PC-3 (cell line): ENCODE results near the gene LRRTM3. TPM values are rescaled to one million over a fixed set of nuclear protein-coding genes. Genes with fewer than 3 reads are reported as not detected.

Source experiments
- ATAC-seq: fragments of 200-7000 bp; cut with Tn5 transposase; 2 replicates; pipeline ENCODE4 v1.9.1; 2020; ENCODE audit warnings: mild to moderate bottlenecking, moderate library complexity
- BruUV-seq: library from RNA; stranded (reverse); fragments of 400-500 nt; replicated peaks from 2 replicates; lab custom pipeline; 2021; lab: Mats Ljungman, UMichigan
- CTCF ChIA-PET: fragments of 300-600 bp; sonication (Branson Sonifier 250); formaldehyde crosslinking; loops from one replicate; lab custom pipeline; 2022; ENCODE audit warnings: antibody characterized with exemption; lab: Charles Lee
- POLR2A ChIA-PET: fragments of 300-600 bp; sonication (Branson Sonifier 250); formaldehyde crosslinking; loops from one replicate; lab custom pipeline; 2022; ENCODE audit warnings: antibody characterized with exemption; ENCODE audit not compliant: unreplicated experiment; lab: Charles Lee
- DNase-seq: peaks from one replicate; pipeline ENCODE4 v3.0.0-alpha.2; 2015
- H2AFZ ChIP-seq: fragments of 300-600 bp; sonication (generic); 2 replicates; pipeline ENCODE4 v1.6.0; 2016; ENCODE audit warnings: antibody characterized with exemption, low read length
- H3F3A ChIP-seq: fragments of 300-600 bp; sonication (generic); one replicate; pipeline ENCODE4 v1.6.0; 2017; ENCODE audit warnings: antibody characterized with exemption, low read length, control low read depth, mild to moderate bottlenecking; ENCODE audit not compliant: unreplicated experiment
- H3K27ac ChIP-seq: fragments of 300-600 bp; sonication (generic); 2 replicates; pipeline ENCODE4 v1.5.1; 2016; ENCODE audit warnings: mild to moderate bottlenecking, low read length
- H3K27me3 ChIP-seq: fragments of 300-600 bp; sonication (generic); 2 replicates; pipeline ENCODE4 v1.6.1; 2016; ENCODE audit warnings: low read length, mixed read lengths
- H3K36me3 ChIP-seq: fragments of 300-600 bp; sonication (generic); 2 replicates; pipeline ENCODE4 v1.6.1; 2016; ENCODE audit warnings: low read depth, mixed run types, low read length, mixed read lengths
- H3K4me1 ChIP-seq: fragments of 300-600 bp; sonication (generic); 2 replicates; pipeline ENCODE4 v1.5.1; 2016; ENCODE audit warnings: low read length; ENCODE audit not compliant: insufficient read depth
- H3K4me2 ChIP-seq: fragments of 300-600 bp; sonication (generic); 2 replicates; pipeline ENCODE4 v1.6.0; 2016; ENCODE audit warnings: low read length
- H3K4me3 ChIP-seq: fragments of 300-600 bp; sonication (generic); 2 replicates; pipeline ENCODE4 v1.5.1; 2016; ENCODE audit warnings: mild to moderate bottlenecking, low read length, mixed read lengths
- H3K79me2 ChIP-seq: fragments of 300-600 bp; sonication (generic); 2 replicates; pipeline ENCODE4 v1.6.1; 2017; ENCODE audit warnings: low read length, mixed read lengths
- H3K9ac ChIP-seq: fragments of 300-600 bp; sonication (generic); 2 replicates; pipeline ENCODE4 v1.6.0; 2016; ENCODE audit warnings: mild to moderate bottlenecking, low read length
- H3K9me2 ChIP-seq: fragments of 300-600 bp; sonication (generic); replicated peaks from 2 replicates; pipeline ENCODE4 v1.6.1; 2016; ENCODE audit warnings: mixed run types, low read length, mixed read lengths
- H3K9me3 ChIP-seq: fragments of 300-600 bp; sonication (generic); 2 replicates; pipeline ENCODE4 v1.6.1; 2016; ENCODE audit warnings: low read length, mixed read lengths
- H4K20me1 ChIP-seq: fragments of 300-600 bp; sonication (generic); 2 replicates; pipeline ENCODE4 v1.6.1; 2016; ENCODE audit warnings: low read length, mixed read lengths
- EZH2 ChIP-seq: fragments of 300-600 bp; sonication (generic); IDR thresholded peaks from one replicate; pipeline ENCODE4 v1.6.1; 2017; ENCODE audit warnings: antibody characterized with exemption, mild to moderate bottlenecking, low read length; ENCODE audit not compliant: unreplicated experiment
- EZH2phosphoT487 ChIP-seq: fragments of 300-600 bp; sonication (generic); IDR thresholded peaks from 2 replicates; pipeline ENCODE4 v1.6.1; 2018; ENCODE audit warnings: mild to moderate bottlenecking, antibody characterized with exemption, low read length, borderline replicate concordance
- intact Hi-C: fragments of 100-400 bp; cut with micrococcal nuclease; formaldehyde crosslinking; loops from 2 replicates; pipeline ENCODE4 v1.9.0; 2023
- total RNA-seq: library from RNA; depleted of rRNA; stranded (reverse); fragments of >200 nt; gene quantifications from 2 replicates; pipeline ENCODE4 v1.2.3, GENCODE V29; 2014
- TF ChIP-seq, protein P1 (sequence below): fragments of 300-600 bp; sonication (generic); conservative IDR thresholded peaks from 2 replicates; pipeline ENCODE4 v1.5.1; 2017; ENCODE audit warnings: antibody characterized with exemption, low read depth, mild to moderate bottlenecking, low read length

LRRTM3 gene
- total RNA-seq, 1 experiment from 2014 or later, result 0.15 TPM

- H3K9ac ChIP-seq, result no peak overlapping the region
- DNase-seq, result peak; percentile 94
- no peak overlapping the region for H3K4me3 ChIP-seq
- no peak overlapping the region for H2AFZ ChIP-seq
- peaks cover 21% of the 10 kb centered on the region for H3K4me1 ChIP-seq
- no peaks in the 10 kb centered on the region for H3F3A ChIP-seq
- intact Hi-C loops, result loop anchor here (2.0 kb wide), 1 partner anchor 169 kb away; no protein-coding TSS in a partner anchor
- H3K9me2 ChIP-seq, result 0 out of 2 replicates have a peak, but pooled peaks cover 4% of the 10 kb centered on the region
- H3K36me3 ChIP-seq, result no peaks in the 10 kb centered on the region
- BruUV-seq, result no TSS peak
- peak; percentile 98 for ATAC-seq
- H3K4me2 ChIP-seq, result peak overlapping the region; percentile 24
- H3K9me3 ChIP-seq, result no peaks in the 10 kb centered on the region
- TF ChIP-seq EZH2 (no peak), EZH2phosphoT487 (no peak)
- TF ChIP-seq, protein P1, sequence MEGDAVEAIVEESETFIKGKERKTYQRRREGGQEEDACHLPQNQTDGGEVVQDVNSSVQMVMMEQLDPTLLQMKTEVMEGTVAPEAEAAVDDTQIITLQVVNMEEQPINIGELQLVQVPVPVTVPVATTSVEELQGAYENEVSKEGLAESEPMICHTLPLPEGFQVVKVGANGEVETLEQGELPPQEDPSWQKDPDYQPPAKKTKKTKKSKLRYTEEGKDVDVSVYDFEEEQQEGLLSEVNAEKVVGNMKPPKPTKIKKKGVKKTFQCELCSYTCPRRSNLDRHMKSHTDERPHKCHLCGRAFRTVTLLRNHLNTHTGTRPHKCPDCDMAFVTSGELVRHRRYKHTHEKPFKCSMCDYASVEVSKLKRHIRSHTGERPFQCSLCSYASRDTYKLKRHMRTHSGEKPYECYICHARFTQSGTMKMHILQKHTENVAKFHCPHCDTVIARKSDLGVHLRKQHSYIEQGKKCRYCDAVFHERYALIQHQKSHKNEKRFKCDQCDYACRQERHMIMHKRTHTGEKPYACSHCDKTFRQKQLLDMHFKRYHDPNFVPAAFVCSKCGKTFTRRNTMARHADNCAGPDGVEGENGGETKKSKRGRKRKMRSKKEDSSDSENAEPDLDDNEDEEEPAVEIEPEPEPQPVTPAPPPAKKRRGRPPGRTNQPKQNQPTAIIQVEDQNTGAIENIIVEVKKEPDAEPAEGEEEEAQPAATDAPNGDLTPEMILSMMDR, result no peak
- peak overlapping the region; percentile 5; the same call in 1 of the 2 replicates for H3K27ac ChIP-seq
- no peaks in the 10 kb centered on the region for H4K20me1 ChIP-seq
- no peaks in the 10 kb centered on the region for H3K79me2 ChIP-seq
- no peaks in the 10 kb centered on the region for H3K27me3 ChIP-seq
- CTCF ChIA-PET, result interaction anchor here (0.6 kb wide), 1 partner anchor 1972 kb away, joined by 4 read pairs; no protein-coding TSS in a partner anchor
- POLR2A ChIA-PET, result interaction anchor here (0.6 kb wide), 2 partner anchors 10 to 88 kb away, joined by 3 read pairs; partner anchors contain the start of gene LRRTM3
These were observed 9.8 kb upstream of the LRRTM3 start for GRCh38 chr10:66916030-66916429.

DNA sequence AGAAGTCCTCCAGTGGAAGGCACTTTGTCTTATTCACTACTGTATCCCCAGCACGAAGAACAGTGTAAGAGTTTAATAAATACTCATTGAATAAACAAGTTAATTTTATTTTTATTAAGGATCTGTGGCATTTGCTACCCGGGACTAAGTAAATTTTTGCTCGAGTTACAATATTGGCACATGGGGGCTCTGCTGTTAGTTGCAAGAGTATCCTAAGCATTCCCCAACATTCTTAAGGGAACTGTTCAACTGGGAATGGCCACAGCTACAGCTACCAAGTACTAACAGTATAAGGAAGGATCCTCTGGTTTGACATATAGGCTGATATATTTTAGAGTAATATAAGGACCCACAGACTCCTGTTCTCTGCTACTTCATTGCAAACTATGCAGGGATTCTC lies 8.7 kb upstream of the LRRTM3 start:
- Histone ChIP-seq H3K4me3 (no peak overlapping the region), H3K79me2 (no peaks in the 10 kb centered on the region), H3K27me3 (no peaks in the 10 kb centered on the region), H3K9me3 (no peaks in the 10 kb centered on the region), H3K9ac (no peak overlapping the region), H2AFZ (no peak overlapping the region), H3K36me3 (no peaks in the 10 kb centered on the region), H3K27ac (no peak overlapping the region), H3F3A (no peaks in the 10 kb centered on the region), H3K4me2 (no peak overlapping the region), H3K4me1 (peaks cover 20% of the 10 kb centered on the region), H4K20me1 (no peaks in the 10 kb centered on the region), H3K9me2 (0 out of 2 replicates have a peak, but pooled peaks cover 4% of the 10 kb centered on the region)
- intact Hi-C loops, result loop anchor here (2.0 kb wide), 1 partner anchor 170 kb away; no protein-coding TSS in a partner anchor
- POLR2A ChIA-PET, result interaction anchor here (0.6 kb wide), 2 partner anchors 79 to 803 kb away, joined by 4 to 8 read pairs; no protein-coding TSS in a partner anchor
- DNase-seq, result no peak
- CTCF ChIA-PET, result no interaction called here
- BruUV-seq, result no TSS peak
- no peak for ATAC-seq
- no peak for TF ChIP-seq EZH2phosphoT487
- TF ChIP-seq, protein P1, result peak; percentile 56; the same call in 1 of the 2 replicates
- TF ChIP-seq EZH2, result no peak

GRCh38 chr10:66919248-66919647 lies 6.6 kb upstream of the LRRTM3 start:
- BruUV-seq, result no TSS peak
- peak; percentile 54 for ATAC-seq
- H2AFZ ChIP-seq, result no peak overlapping the region
- no peaks in the 10 kb centered on the region for H3K9me3 ChIP-seq
- no peak for TF ChIP-seq EZH2phosphoT487
- TF ChIP-seq EZH2, result no peak
- TF ChIP-seq, protein P1, result no peak
- H3K4me3 ChIP-seq, result no peak overlapping the region
- DNase-seq, result peak; percentile 87
- H4K20me1 ChIP-seq, result no peaks in the 10 kb centered on the region
- peak overlapping the region; percentile 0 for H3K4me2 ChIP-seq
- ChIA-PET CTCF (no interaction called here), POLR2A (no interaction called here)
- intact Hi-C loops, result no loop called here
- H3K27ac ChIP-seq, result no peak overlapping the region
- H3K27me3 ChIP-seq, result no peaks in the 10 kb centered on the region
- H3K9ac ChIP-seq, result no peak overlapping the region
- peaks cover 20% of the 10 kb centered on the region for H3K4me1 ChIP-seq
- no peaks in the 10 kb centered on the region for H3K36me3 ChIP-seq
- 0 out of 2 replicates have a peak, but pooled peaks cover 4% of the 10 kb centered on the region for H3K9me2 ChIP-seq
- H3K79me2 ChIP-seq, result no peaks in the 10 kb centered on the region
- H3F3A ChIP-seq, result no peaks in the 10 kb centered on the region
